Mammary epithelial cell (primary cell): Measurements from ENCODE around the gene TXNRD2.
A peak's percentile ranks its signal among the peaks of the same experiment; 100 is the strongest.

Source experiments
- CTCF ChIP-seq, 2 donors: IDR thresholded peaks in 1 of 2; conservative IDR thresholded peaks in 1 of 2; 2 replicates each; pipeline ENCODE4 v1.5.1; 2011 to 2012; ENCODE audit warnings: inconsistent platforms in 2 of 2, low read length in 2 of 2, mild to moderate bottlenecking in 2 of 2, control low read depth in 1 of 2, low read depth in 1 of 2; ENCODE audit not compliant: insufficient read depth in 1 of 2; ENCODE audit errors: extremely low read depth in 1 of 2
- EZH2 ChIP-seq: IDR thresholded peaks from 2 replicates; pipeline ENCODE4 v1.6.1; 2012; ENCODE audit warnings: low read length, inconsistent platforms, borderline replicate concordance

- TF ChIP-seq CTCF (conservative IDR thresholded peaks at IDR 0.05 in 1 of 2, IDR thresholded peaks at IDR 0.05 in 1 of 2; ENCODE audit: extremely low read depth in 1 of 2, insufficient read depth in 1 of 2, low read depth in 1 of 2, low read length in 2 of 2) (peak in 1 of 2 donors; percentile 20), EZH2 (no peak)
These were observed 73.3 kb downstream of the TXNRD2 start for GRCh38 chr22:19868333-19868732.
